AG10803 (cell line): Measurements from ENCODE around the gene TP53I3.
A peak's percentile ranks its signal among the peaks of the same experiment; 100 is the strongest.

Source experiments
- DNase-seq: peaks from one replicate; pipeline ENCODE4 v3.0.0; 2010; ENCODE audit warnings: low read depth
- H3K4me3 ChIP-seq: 2 replicates; pipeline ENCODE4 v1.5.1; 2011; ENCODE audit warnings: mild to moderate bottlenecking, low read length, control low read depth
- CTCF ChIP-seq: conservative IDR thresholded peaks from 2 replicates; pipeline ENCODE4 v1.5.1; 2011; ENCODE audit warnings: mild to moderate bottlenecking, low read length, control low read depth, inconsistent platforms

Gene TP53I3

GRCh38 chr2:24050041-24050979 lies 34.3 kb downstream of the TP53I3 start:
- no peak for TF ChIP-seq CTCF
- H3K4me3 ChIP-seq: peak overlapping the region; percentile 64
- DNase-seq: peak; percentile 3

DNA sequence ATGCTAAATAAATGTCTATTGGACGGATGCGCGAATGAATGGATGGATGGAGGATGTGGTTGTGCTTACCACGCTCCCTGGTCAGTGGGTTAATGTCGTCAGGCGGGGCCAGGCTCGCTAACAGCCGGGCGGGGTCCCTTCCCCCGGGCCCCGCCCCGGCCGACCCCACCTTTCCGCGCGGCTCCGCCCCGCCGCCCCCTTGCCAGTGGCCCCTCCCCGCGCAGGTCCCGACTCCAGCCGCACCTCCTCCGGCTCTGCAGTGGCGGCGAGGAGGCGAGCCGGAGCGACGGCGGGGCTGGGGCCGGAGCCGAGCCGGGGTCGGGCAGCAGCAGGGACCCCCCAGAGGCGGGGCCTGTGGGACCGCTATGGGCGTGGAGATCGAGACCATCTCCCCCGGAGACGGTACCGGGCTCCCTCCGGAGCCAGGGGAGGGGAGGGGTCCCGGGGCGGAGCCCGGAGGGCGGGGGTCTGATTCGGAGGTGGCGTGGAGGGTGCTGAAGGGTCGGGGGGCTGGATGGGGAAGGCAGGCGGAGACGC lies 35.1 kb downstream of the TP53I3 start, which contains the start of gene FKBP1B:
Gene FKBP1B (plus strand): TSS at position 257 of the 537 bp plus-strand sequence. CDS start 109 bp downstream, at position 366.
- peak within 1 kb of the TSS; percentile 64 for H3K4me3 ChIP-seq
- TF ChIP-seq CTCF: no peak

DNA sequence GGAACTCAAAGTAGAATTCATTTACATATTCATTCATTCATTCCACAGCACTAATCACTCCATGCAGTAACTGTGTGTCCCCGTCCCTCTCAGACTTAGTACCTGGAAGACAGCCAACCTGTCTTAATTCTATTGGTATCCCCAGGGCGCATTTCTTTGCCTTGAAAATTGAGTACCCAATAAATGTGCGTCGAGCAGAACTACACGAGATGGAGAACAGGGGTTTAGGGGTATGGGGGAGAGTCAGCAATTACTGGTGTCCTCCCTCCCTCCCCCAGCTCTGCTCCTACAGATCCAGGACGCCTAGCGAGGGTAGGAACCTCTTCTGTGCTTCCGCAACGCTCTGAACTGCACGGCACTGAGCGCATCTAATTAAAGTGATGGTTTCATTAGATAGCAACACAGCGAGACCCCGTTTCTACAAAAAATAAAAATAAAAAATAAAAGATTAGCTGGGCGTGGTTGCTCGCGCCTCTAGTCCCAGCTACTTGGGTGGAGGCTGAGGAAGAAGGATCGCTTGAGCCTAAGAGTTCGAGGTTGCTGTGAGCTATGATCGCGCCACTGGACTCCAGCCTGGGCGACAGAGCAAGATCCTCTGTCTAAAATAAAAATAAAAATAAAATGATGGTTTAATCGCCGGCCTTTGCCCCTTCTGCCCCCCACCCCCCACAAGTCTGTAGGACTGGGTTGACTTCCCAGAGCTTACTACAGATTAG lies 35.7 kb downstream of the TP53I3 start:
- H3K4me3 ChIP-seq: peak overlapping the region; percentile 64
- no peak for DNase-seq
- TF ChIP-seq CTCF: no peak

More for the DNA sequence above, 35.1 kb downstream of the TP53I3 start, which contains the start of gene FKBP1B:
- DNase-seq: peak; percentile 18

- no peak for DNase-seq
- H3K4me3 ChIP-seq: 0 out of 2 replicates have a peak overlapping the region, but pooled peaks have one; percentile 1
- TF ChIP-seq CTCF: no peak
These were observed 37.0 kb downstream of the TP53I3 start for GRCh38 chr2:24047703-24048033.

DNA sequence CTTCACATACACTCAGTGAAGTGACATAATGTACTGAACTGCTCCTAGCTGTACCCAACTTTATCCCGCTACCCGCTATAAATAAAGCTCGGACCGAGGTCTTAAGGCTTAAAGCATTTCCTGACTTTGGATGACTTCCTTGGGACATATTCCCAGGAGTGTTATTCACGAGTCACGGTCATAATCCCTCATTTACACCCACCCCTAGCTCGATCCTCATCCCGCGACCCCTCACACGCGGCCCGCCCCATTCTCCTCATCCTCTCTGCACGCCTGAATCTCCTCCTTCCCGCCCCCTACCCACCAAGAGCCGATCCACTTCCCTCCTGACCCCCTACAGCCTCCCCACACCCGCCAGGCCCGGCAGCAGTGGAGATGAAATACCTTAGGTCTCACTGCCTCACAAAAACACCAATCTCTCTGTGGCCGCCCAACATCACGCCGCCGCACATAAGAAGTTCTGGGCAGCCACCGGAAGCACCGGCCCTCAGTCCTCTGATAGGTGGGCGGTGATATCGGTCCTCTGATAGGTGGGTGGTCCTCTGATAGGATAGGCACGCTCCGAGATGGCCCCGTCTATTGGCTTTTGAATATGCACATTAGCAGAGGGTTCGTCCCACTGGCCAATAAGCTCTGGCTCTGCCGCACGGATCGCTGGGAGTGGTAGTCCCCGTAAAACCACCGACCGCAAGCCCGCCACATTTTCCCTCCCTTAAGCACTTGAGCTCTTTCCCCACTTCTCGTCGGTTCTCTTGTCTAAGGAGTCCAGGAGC lies 37.5 kb downstream of the TP53I3 start, which contains the start of gene WDCP:
Gene WDCP (minus strand): TSS at position 462 of the 773 bp plus-strand sequence. CDS start 7,897 bp downstream, outside the sequence.
- H3K4me3 ChIP-seq: peak within 1 kb of the TSS; percentile 82
- TF ChIP-seq CTCF: no peak
- peak; percentile 98 for DNase-seq

DNA sequence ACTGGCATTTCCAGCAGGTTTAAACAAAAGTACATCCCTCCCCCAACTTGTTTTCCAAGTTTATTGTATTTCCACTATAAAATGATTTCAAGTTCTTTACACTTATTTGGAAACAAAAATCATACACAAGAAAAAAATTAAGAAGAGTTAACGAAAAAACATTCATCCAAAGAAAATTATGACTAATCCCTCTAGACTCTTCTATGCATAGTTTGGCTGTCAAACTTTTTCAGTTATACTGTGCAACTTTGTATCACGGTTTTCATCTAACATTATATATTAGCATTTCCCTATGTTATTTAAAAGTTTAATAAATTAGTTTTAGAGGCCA lies 38.1 kb downstream of the TP53I3 start:
- no peak for TF ChIP-seq CTCF
- H3K4me3 ChIP-seq: peak overlapping the region; percentile 82
- peak; percentile 8 for DNase-seq
